PFSK-1 (cell line): ENCODE data around the gene KCNQ4.

Source experiments
- SIN3A ChIP-seq: IDR thresholded peaks from 2 replicates; pipeline ENCODE4 v1.6.1; 2012; ENCODE audit warnings: mild to moderate bottlenecking, low read length, moderate library complexity, borderline replicate concordance; ENCODE audit not compliant: insufficient read depth
- TAF1 ChIP-seq: IDR thresholded peaks from 2 replicates; pipeline ENCODE4 v1.6.1; 2012; ENCODE audit warnings: low read length, control low read depth, borderline replicate concordance; ENCODE audit not compliant: insufficient read depth

- TF ChIP-seq TAF1 = no peak
- no peak for TF ChIP-seq SIN3A
Observed at GRCh38 chr1:40844887-40845878, 61.6 kb downstream of the KCNQ4 start.
